ENCODE results near the gene RNF5.

DNA sequence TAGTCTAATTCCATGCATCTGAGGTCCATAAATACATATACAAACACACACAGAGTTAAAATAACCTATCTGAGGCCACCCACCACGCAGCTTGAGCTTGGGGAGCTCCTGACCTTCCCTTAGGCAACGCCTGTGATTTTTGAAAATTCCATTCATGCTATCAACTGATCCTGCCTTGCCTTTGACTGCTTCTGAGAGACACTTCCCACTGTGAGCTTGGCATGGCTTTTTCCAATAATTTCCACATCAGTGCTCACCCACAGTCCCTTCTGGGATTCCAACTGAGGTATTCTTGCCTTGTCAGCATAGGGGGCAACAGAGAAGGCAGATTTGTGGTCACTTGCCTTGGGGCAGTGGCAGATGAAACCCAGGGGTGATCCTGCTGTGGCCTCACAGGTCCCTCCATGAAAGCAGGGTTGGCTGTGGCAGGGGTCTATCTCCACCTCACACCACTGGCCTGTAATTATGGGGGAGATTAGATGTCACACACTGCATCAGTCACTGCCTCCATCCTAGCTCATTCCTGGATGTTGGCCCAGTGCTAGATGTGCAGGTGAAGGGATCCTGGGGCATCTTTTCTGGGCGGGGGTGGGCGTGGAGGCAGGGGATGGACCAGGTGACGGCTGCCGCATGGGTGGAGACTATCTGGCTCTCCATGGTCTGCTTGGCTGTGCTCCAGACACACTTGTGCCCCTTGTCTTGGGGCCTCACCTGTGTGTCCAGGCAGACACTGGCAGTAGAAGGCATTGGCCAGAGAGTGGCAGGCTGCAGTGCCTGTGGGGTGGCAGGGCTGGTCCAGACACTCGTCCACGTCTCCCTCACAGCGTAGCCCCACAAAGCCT lies 25.4 kb downstream of the RNF5 start:
- no peak for TF ChIP-seq HDGF (IDR thresholded peaks at IDR 0.05; ENCODE audit: borderline replicate concordance)
- TF ChIP-seq SP1 (IDR thresholded peaks at IDR 0.05), result no peak
- TF ChIP-seq FOXK2 (IDR thresholded peaks at IDR 0.05), result no peak
- TF ChIP-seq FOXA1 (IDR thresholded peaks at IDR 0.05), result no peak
- no peak for TF ChIP-seq SUZ12 (IDR thresholded peaks at IDR 0.05)
- TF ChIP-seq ARNT (IDR thresholded peaks at IDR 0.05), result no peak
- TF ChIP-seq, protein P1, sequence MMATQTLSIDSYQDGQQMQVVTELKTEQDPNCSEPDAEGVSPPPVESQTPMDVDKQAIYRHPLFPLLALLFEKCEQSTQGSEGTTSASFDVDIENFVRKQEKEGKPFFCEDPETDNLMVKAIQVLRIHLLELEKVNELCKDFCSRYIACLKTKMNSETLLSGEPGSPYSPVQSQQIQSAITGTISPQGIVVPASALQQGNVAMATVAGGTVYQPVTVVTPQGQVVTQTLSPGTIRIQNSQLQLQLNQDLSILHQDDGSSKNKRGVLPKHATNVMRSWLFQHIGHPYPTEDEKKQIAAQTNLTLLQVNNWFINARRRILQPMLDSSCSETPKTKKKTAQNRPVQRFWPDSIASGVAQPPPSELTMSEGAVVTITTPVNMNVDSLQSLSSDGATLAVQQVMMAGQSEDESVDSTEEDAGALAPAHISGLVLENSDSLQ (IDR thresholded peaks at IDR 0.05), result no peak
- no peak for TF ChIP-seq LEF1 (IDR thresholded peaks at IDR 0.05; ENCODE audit: borderline replicate concordance)
- TF ChIP-seq FOXM1 (IDR thresholded peaks at IDR 0.05; ENCODE audit: borderline replicate concordance), result no peak

Data from HEK293T (cell line).